T-helper 9 cell (primary cell): ENCODE measurements around the gene ATG7.
"Not testable (repeated sequence)": the region's sequence is repeated elsewhere in the genome, so short reads cannot be mapped to it uniquely, and the experiment has no call there.

ENCODE experiments used
- DNase-seq: peaks from one replicate; pipeline ENCODE4 v3.0.0-alpha.2; 2020

Gene ATG7

GRCh38 chr3:11304175-11304574 lies 32.0 kb downstream of the ATG7 start:
- DNase-seq = no peak

GRCh38 chr3:11305509-11305908 lies 33.3 kb downstream of the ATG7 start:
- DNase-seq = no peak

GRCh38 chr3:11306817-11307589 lies 34.8 kb downstream of the ATG7 start:
- no peak for DNase-seq

- DNase-seq = no peak
Observed at GRCh38 chr3:11307830-11308432, 35.7 kb downstream of the ATG7 start.

GRCh38 chr3:11310258-11310657 lies 38.1 kb downstream of the ATG7 start:
- no peak for DNase-seq

GRCh38 chr3:11312166-11312565 lies 40.0 kb downstream of the ATG7 start:
- DNase-seq = no peak

GRCh38 chr3:11317300-11317699 lies 45.1 kb downstream of the ATG7 start:
- DNase-seq = no peak

- no peak for DNase-seq
Observed at GRCh38 chr3:11322931-11323330, 50.7 kb downstream of the ATG7 start.

- no peak for DNase-seq
Observed at GRCh38 chr3:11323813-11324212, 51.6 kb downstream of the ATG7 start.

- DNase-seq = no peak
Observed at GRCh38 chr3:11327619-11328018, 55.4 kb downstream of the ATG7 start.

GRCh38 chr3:11328196-11328945 lies 56.2 kb downstream of the ATG7 start:
- no peak for DNase-seq

- no peak for DNase-seq
Observed at GRCh38 chr3:11329777-11330176, 57.6 kb downstream of the ATG7 start.

- DNase-seq = no peak
Observed at GRCh38 chr3:11331101-11331500, 58.9 kb downstream of the ATG7 start.

- no peak for DNase-seq
Observed at GRCh38 chr3:11335056-11335608, 62.9 kb downstream of the ATG7 start.

- DNase-seq = no peak
Observed at GRCh38 chr3:11339541-11339940, 67.3 kb downstream of the ATG7 start.

- DNase-seq = no peak
Observed at GRCh38 chr3:11346416-11346815, 74.2 kb downstream of the ATG7 start.

- DNase-seq = not testable (repeated sequence)
Observed at GRCh38 chr3:11348877-11349276, 76.7 kb downstream of the ATG7 start.

GRCh38 chr3:11349446-11349845 lies 77.2 kb downstream of the ATG7 start:
- no peak for DNase-seq

GRCh38 chr3:11350374-11350773 lies 78.2 kb downstream of the ATG7 start:
- DNase-seq = no peak

GRCh38 chr3:11351451-11351850 lies 79.3 kb downstream of the ATG7 start:
- DNase-seq = no peak

- DNase-seq = no peak
Observed at GRCh38 chr3:11356269-11356668, 84.1 kb downstream of the ATG7 start.

GRCh38 chr3:11362600-11362999 lies 90.4 kb downstream of the ATG7 start:
- no peak for DNase-seq

GRCh38 chr3:11363715-11364114 lies 91.5 kb downstream of the ATG7 start:
- no peak for DNase-seq

GRCh38 chr3:11364181-11364580 lies 92.0 kb downstream of the ATG7 start:
- DNase-seq = no peak
